ENCODE measurements around the gene MYH9.
"Not testable (repeated sequence)": the region's sequence is repeated elsewhere in the genome, so short reads cannot be mapped to it uniquely, and the experiment has no call there.

MYH9 gene

DNA sequence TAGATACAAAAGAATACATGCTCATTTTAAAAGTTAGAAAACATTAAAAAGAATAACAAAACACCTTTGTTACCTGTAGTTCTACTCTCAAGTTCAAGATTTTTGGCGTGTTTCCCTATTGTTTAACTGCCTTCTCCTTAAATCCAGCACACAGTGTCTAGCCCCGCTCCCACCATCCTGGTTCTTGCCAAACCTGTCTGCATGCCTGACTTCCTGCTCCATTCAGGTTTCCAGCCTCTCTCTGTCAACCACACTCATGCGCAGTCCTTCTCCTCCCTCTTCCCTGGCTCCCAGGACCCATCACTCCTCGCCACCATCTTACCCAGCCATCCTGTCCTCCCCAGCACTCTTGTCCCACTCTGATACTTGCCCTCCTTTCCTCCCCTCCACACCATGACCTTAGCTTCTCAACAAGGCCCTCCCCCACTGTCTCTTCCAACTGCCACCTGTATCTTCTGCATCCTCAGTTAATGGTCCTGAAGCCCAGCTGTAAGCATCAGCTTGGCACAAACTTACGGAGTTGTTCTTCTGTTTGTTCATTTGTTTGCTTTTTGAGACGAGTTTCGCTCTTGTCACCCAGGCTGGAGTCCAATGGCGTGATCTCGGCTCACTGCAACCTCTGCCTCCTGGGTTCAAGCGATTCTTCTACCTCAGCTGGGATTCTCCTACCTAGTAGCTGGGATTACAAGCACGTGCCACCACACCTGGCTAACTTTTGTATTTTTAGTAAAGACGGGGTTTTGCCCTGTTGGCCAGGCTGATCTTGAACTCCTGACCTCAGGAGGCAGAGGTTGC, 7.5 kb upstream of the MYH9 start:
- no peak for DNase-seq
- intact Hi-C loops (cut with DNase I) = loop anchor here (5.0 kb wide), 1 partner anchor 57 kb away; no protein-coding TSS in a partner anchor

DNA sequence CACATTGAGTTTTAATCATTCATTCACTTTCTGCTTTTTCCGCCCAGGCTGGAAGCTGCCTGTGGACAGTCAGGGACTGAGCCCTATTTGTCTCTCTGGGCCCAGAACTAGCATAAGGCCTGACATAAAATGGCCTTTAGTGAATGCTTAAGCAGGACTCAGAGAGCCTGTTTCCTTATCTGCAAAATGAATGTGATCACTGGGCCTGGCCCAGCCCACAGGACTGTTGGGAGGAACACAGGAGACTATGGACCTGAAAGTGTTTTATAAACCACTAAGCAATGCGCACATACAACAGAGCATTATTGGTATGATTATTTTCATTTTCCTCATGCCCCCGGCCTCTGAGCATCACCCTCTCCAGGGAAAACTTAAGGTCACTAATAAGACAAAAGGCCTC, 3.9 kb upstream of the MYH9 start:
- intact Hi-C loops (cut with DNase I) = no loop called here
- no peak for DNase-seq

DNA sequence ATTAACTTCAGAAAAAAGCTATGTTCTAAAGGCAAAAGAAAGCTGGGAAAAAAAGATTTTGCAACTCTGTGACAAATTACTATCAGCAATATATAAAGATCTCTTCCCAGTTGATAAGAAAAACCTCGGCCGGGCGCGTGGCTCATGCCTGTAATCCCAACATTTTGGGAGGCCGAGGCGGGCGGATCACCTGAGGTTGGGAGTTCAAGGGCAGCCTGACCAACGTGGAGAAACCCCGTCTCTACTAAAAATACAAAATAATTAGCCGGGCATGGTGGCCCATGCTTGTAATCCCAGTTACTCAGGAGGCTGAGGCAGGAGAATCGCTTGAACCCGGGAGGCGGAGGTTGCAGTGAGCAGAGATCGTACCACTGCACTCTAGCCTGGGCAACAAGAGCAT, 1.4 kb upstream of the MYH9 start:
- intact Hi-C loops (cut with DNase I) = loop anchor here (5.0 kb wide), 1 partner anchor 52 kb away; no protein-coding TSS in a partner anchor

DNA sequence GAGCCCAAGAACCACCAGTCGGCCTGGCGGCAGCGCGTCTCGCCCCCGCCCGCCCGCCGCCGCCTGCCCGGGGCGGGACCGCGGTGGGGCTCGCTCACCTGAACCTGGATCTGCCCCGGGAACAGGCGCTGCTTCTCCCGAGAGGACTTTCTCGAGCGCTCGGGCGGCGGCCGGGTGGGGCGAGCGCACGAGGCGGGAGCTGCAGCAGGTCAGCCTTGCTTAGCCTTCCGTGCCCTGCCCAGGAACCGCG, 133 bp downstream of the MYH9 start:
- intact Hi-C loops (cut with DNase I) = loop anchor here (5.0 kb wide), 1 partner anchor 50 kb away; no protein-coding TSS in a partner anchor

More for the DNA sequence above, 1.4 kb upstream of the MYH9 start:
- DNase-seq = not testable (repeated sequence)

DNA sequence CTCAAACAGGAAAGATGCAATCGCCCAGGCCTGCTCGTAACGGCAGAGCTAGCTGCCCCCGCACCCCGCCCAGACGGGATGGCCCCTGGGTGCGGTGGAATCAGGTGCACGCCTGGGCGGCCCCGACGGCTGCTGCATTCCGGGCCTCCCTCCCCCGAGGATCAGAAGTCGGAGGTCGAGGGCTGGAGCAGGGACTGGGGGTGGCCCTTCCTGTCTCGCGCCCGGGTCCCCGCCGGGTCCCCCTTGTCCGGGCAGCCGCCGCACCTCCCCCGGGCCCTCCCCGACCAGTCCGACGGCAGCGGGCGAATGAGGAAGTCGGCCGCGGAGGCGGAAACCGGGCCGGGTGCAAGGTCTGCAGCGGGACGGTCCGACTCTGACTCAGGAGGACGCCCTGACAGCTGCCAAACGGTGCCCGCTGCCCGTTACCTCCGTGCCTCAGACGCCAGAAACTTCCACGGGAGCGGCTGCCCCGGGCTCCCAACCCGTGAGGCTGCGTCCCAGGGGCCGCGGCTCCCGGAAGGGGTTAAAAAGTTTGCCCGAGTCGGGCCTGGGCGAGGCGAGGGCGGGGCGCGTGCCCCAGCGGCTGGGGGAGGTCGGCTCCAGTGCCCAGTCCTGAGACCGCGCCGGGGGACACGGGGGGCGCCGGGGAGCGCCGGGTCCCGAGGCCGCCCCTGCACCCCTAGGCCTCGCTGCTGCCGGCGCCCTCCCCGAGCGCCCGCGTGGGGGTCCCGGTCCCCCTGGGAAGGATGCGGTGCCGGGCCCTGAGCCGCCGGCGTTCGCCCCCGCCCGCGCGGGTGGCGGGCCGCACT, 663 bp downstream of the MYH9 start:
- DNase-seq = peak in 33 of 42 donors; percentile 29 to 73 (median 48)
- intact Hi-C loops (cut with DNase I) = loop anchor here (5.0 kb wide), 1 partner anchor 50 kb away; no protein-coding TSS in a partner anchor

More for the DNA sequence above, 133 bp downstream of the MYH9 start:
- DNase-seq = no peak

DNA sequence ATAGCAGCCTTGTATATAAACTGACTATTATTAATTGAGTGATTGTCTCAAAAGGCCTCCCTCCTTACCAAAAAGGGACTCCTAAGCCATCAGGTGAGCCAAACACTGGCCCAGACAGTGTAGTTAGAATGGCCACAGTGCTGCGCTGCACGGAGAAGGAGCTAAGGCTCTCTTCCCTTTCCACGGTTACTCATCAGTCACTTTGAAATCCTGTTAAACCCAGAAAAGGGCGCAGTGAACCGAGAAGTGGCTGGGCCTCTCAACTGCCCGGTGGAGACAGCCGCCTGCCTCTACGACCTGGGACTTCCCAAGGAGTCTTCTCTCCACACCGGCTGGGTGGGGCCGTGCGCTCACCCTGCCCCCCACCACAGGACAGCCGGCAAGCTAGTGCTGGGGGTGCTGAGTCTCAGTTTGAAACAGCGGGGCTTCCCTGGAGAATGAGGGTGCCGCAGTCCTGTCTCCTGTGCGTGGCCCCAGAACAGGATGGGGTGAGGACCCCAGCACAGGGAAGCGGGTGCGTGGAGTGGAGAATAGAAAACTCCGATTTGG, 1.3 kb downstream of the MYH9 start:
- intact Hi-C loops (cut with DNase I) = loop anchor here (5.0 kb wide), 1 partner anchor 49 kb away; no protein-coding TSS in a partner anchor
- DNase-seq = peak in 24 of 42 donors; percentile 14 to 58 (median 32)

DNA sequence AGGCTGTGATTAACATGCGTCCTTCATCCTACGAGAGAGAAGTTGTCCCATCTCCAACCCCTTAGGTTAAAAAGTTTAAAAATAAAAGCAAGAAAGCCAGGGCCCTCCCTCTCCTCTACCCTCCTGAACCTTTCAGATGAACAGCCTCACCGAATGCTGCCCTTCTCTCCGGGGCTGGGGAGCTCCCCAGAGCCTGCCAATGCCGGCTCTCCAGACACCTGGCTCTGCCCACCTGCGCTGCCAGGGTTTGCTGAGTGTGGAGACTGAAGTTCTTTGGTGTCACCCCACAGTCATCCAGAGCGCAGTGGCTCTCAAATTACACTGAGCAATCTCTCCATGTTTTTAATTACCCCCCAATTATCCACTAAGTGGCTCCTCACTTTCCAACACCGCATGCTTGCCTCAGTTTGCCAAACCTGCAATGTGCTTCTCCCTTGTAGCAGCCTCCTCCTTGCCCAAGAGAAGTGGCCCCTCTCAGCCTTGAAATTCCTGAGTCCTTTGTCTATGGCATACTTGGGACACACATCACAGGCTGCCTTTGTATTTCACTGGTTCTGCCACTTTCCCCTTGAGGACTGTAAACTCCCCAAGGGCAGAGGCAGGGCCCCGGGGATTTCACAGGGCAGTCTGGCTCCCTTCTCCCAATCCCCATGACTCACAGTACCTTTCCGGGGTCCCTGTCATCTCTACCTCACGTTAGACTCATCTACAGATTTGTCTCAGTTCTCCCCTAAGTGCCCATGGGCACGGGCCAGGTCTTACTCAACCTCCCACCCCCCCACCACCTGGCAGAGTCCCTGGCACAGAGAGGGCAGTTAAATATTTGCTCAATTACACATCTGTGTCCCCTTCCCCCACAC, 2.0 kb downstream of the MYH9 start:
- DNase-seq = peak in 9 of 42 donors; percentile 13 to 48 (median 22)
- intact Hi-C loops (cut with DNase I) = loop anchor here (5.0 kb wide), 1 partner anchor 48 kb away; no protein-coding TSS in a partner anchor

DNA sequence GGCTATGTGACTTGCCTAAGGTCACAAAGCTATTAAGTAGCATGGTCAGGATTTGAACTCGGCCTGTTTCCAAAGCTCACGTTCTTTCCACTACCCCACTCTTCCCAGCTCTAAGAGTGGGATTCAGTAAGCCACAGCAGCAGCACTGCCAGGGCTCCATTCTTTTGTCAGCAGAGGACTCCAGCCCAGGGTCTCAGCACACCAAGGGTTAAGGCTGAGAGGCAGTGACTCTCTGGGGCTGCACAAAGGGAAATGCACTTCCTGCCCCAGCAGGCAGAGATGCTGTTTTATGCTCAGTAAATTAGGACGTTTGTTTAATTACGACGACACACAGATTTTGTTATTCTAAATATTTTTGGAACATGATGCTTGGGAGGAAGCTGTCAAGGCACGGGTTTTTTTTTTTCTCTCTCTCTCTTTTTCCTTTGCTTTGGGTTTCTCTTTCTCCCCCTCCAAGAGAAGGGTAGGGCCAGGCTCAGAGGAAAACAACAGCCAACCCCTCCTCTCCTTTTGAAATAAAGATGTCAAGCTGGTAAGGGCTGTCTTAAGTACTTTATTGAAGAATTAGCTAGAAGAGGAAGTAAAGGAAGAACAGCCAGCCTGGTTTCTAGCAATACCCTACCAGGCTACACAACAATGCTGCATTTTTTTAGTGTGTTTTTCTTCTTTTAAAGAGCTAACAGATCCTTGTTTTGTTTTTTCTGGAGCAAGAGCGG, 2.8 kb downstream of the MYH9 start:
- peak in 1 of 42 donors; percentile 18 for DNase-seq

DNA sequence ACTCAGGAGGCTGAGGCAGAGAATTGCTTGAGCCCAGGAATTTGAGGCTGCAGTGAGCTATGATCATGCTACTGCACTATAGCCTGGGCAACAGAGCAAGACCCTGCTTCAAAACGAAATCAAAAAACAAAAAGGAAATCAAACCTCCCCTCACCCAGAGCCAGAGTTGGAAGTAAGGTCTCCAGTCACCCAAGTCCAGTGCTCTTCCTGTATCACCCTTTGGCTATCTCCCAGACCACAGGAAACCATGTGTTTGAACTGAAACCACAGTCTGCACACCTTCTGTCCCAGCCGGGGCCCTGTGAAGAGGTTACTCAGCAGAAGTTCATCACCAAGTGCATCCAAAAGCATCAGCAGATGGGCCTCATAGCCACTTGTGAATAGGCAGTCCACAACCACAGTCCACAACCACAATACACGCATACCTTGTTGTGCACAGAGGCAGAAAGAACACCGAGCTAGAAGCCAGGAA, 4.6 kb downstream of the MYH9 start:
- no peak for DNase-seq

More for the DNA sequence above, 2.8 kb downstream of the MYH9 start:
- intact Hi-C loops (cut with DNase I) = loop anchor here (5.0 kb wide), 1 partner anchor 48 kb away; no protein-coding TSS in a partner anchor

DNA sequence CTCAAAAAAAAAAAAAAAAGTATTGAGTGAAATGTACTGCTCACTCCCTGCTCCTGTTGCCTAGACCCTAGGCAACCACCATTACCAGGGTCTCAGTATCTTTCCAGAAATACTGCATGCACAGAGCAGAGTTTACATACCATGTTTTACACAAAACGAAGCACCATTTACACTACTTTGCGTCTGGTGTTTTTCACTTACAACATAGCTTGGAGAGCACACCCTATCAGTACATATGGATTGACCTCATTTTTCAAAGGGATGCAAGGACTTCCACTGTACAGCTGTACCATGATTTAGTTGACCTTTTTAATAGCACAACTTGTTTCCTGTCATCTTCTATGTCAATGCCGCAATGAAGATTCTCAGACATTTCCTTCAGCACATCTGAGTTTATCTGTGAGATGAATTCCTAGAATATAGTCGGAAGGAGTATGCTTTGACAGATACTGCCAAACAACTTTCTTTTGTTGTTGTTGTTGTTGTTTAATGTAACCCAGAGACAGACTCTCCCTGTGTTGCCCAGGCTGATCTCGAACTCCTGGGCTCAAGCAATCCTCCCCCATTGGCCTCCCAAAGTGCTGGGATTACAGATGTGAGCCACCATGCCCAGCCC, 6.1 kb downstream of the MYH9 start:
- intact Hi-C loops (cut with DNase I) = no loop called here
- no peak for DNase-seq

More for the DNA sequence above, 4.6 kb downstream of the MYH9 start:
- intact Hi-C loops (cut with DNase I) = no loop called here

DNA sequence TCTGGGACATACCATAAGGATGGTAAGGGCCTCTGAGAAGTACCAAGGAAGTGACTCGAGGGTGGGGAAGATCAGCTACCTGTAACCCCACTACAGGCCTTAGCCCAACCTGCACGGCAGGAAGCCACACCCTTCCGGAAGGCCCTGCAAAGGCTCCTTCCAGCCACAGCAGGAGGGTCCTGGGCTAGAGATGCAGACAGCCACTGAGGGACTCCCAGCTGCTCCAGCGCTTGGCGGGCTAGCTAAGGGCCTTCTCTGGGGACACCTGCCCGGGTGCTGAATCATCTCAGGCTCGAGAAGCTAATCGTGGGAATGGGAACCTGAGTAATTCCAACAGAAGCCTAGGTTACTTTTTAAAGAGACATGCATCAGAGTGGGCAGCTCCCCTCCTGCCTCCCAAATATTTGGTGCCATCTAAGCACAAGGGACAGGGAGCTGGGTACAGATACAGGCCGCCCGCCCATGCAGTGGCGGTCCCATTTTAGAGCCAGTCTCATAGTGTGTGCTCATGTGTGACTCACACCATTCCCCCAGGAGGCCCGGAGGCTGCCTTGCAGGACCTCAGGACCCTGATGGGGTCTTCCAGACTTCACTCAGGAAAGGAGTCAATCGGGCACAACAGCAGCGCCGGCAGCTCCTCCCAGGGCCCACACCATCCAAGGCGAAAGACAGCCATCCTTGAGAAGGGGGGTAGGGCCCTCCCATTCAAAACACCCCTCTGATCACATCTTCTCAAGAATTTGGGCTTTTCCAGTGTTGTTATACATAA, 8.0 kb downstream of the MYH9 start:
- DNase-seq = no peak
- intact Hi-C loops (cut with DNase I) = no loop called here

DNA sequence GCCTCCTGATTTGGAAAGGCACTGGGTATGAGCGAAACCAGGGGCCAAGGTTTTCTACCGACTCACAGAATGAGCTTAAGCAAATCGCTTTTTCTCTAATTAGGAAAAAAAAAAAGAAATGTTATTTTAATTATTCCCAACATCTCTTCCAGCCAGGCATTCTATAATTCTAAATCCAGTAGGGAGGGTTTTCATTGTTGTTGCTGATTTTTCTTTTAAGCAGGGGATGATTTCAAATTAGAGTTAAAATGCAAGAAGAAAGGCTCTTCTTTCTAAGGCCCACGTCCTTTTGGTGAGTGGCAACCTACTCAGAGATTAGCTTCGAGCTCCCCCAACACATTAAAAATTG, 8.9 kb downstream of the MYH9 start:
- DNase-seq = no peak
- intact Hi-C loops (cut with DNase I) = no loop called here

DNA sequence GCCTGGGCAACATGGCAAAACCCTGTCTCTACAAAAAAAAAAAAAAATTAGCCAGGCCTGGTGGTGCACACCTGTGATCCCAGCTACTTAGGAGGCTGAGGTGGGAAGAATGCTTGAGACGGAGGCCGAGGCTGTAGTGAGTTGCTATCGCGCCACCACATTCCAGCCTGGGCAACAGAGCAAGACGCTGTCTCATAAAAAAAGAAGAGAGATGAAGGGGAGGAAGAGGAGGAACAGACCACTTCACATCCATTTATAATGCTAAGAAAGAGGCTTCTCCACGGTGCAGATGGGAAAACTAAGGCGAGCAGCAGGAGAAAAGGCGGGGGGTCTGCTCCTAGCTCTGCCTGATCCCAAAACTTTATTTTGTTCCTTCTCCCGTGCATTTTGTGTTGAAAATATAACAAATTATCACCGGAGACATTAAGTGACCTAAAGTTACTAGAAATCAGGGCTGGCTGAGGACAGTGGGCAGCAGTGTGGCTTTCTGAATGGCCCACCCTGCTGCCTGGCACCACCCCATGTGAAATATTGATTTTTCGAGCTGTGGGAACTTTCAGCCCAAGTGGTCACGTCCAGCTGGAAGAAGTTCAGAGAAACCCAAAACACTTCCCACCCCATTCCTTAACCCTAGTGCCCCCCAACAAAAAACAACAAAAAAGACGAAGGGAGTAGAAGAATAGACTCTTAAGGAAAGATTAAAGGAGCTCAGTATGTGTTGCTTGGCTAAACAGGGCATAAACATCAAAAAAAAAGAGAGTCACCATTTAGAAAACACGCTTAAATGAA, 9.5 kb downstream of the MYH9 start:
- no peak for DNase-seq
- intact Hi-C loops (cut with DNase I) = no loop called here

DNA sequence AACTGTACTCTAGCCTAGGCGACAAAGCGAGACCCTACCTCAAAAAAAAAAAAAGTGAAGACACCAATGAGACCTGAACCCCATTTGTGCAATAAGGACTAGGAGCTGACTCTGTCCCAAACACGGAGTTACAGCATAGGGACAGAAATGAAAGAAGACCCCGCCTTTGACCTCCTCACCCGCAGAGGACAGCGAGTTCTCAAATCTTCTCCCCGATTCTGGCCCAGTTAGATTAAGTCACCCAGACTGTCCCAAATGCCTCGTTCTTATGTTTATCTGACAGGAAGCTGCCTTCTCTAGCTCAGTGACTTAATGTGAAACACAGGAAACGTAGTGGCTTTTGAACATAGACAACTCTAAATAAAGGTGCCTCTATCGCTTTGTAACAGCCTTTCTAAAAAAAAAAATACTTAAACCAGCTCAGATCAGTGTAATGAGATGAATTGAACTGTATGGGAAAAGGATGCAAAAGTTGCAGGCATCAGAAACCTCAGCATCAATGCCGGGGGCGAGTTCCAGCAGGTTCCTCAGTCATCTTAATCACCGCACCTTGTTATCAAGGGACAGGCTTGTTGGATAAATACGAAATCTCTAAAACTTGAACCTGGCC, 10.6 kb downstream of the MYH9 start:
- intact Hi-C loops (cut with DNase I) = no loop called here
- no peak for DNase-seq

DNA sequence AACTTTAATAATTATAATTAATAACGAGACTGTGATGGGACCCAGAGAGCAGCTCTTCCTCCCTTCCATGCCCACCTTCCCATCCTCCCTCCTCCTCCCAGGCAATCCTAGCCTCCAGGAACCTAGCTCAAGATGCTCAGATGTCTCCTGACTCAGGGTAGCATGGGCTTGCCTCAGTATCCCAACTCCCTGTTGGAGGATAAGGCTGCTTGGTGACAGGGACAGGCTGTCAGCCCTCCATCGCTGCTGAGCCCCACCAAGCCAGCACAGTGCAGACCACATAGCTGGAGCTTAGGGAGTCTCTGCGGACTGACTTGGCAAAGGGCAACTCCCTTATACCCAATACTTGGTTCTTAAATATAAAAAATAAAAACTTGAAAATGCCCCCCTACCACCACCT, 11.5 kb downstream of the MYH9 start:
- intact Hi-C loops (cut with DNase I) = no loop called here
- DNase-seq = no peak
